ENCODE results near the gene C1RL. TPM values are rescaled to one million over a fixed set of nuclear protein-coding genes. Genes with fewer than 3 reads are reported as not detected.

Gene C1RL
- polyA plus RNA-seq (2012; ENCODE audit: insufficient read depth, insufficient read length, low read depth): 0.80 TPM

GRCh38 chr12:7108796-7109571 lies at the start of gene C1RL:
Gene C1RL, minus strand, starts transcription at chr12:7109214. Its CDS starts 34 bp downstream, at chr12:7109180.
- Histone ChIP-seq H3K27me3 (no peaks in the 10 kb centered on the region), H3K4me3 (ENCODE audit: low read depth, low read length) (peak within 1 kb of the TSS; percentile 55), H3K9me3 (no peaks in the 10 kb centered on the region), H3K4me1 (no peaks in the 10 kb centered on the region), H3K36me3 (no peaks in the 10 kb centered on the region)
- DNase-seq: peak; percentile 82
- TF ChIP-seq CTCF (IDR thresholded peaks at IDR 0.05; ENCODE audit: low read depth, low read length): peak; percentile 96

GRCh38 chr12:7157391-7157790 lies 48.4 kb upstream of the C1RL start:
- TF ChIP-seq CTCF (IDR thresholded peaks at IDR 0.05; ENCODE audit: low read depth, low read length): no peak
- H3K4me1 ChIP-seq: peaks cover 13% of the 10 kb centered on the region
- H3K36me3 ChIP-seq: no peaks in the 10 kb centered on the region
- H3K9me3 ChIP-seq: no peaks in the 10 kb centered on the region
- DNase-seq: no peak
- H3K4me3 ChIP-seq (ENCODE audit: low read depth, low read length): no peak overlapping the region
- H3K27me3 ChIP-seq: no peaks in the 10 kb centered on the region

- TF ChIP-seq CTCF (IDR thresholded peaks at IDR 0.05; ENCODE audit: low read depth, low read length): no peak
- H3K4me3 ChIP-seq (ENCODE audit: low read depth, low read length): no peak overlapping the region
- no peaks in the 10 kb centered on the region for H3K9me3 ChIP-seq
- peaks cover 13% of the 10 kb centered on the region for H3K4me1 ChIP-seq
- DNase-seq: no peak
- H3K27me3 ChIP-seq: no peaks in the 10 kb centered on the region
- H3K36me3 ChIP-seq: no peaks in the 10 kb centered on the region
Measured at GRCh38 chr12:7156259-7157197, 47.5 kb upstream of the C1RL start.

- Histone ChIP-seq H3K27me3 (no peaks in the 10 kb centered on the region), H3K9me3 (no peaks in the 10 kb centered on the region), H3K4me3 (ENCODE audit: low read depth, low read length) (no peak overlapping the region), H3K36me3 (no peaks in the 10 kb centered on the region), H3K4me1 (peaks cover 13% of the 10 kb centered on the region)
- peak; percentile 47 for DNase-seq
- no peak for TF ChIP-seq CTCF (IDR thresholded peaks at IDR 0.05; ENCODE audit: low read depth, low read length)
Measured at GRCh38 chr12:7155471-7156034, 46.5 kb upstream of the C1RL start.

- no peak for DNase-seq
- Histone ChIP-seq H3K9me3 (no peaks in the 10 kb centered on the region), H3K27me3 (no peaks in the 10 kb centered on the region), H3K36me3 (no peaks in the 10 kb centered on the region), H3K4me3 (ENCODE audit: low read depth, low read length) (no peak overlapping the region), H3K4me1 (peaks cover 13% of the 10 kb centered on the region)
- no peak for TF ChIP-seq CTCF (IDR thresholded peaks at IDR 0.05; ENCODE audit: low read depth, low read length)
Measured at GRCh38 chr12:7154901-7155470, 46.0 kb upstream of the C1RL start.
